Endothelial cell of umbilical vein (primary cell): ENCODE data around the gene CHMP1A. TPM values are rescaled to one million over a fixed set of nuclear protein-coding genes. Genes with fewer than 3 reads are reported as not detected.

ENCODE experiments used
- BruUV-seq: library from RNA; stranded (reverse); fragments of 400-500 nt; replicated peaks from 2 replicates; lab custom pipeline; 2021; lab: Mats Ljungman, UMichigan
- CTCF ChIA-PET: fragments of 300-600, 350-600 bp; sonication (Branson Sonifier 250); formaldehyde crosslinking; loops from one replicate; lab custom pipeline; 2021; ENCODE audit warnings: antibody characterized with exemption, inconsistent platforms; lab: Charles Lee
- POLR2A ChIA-PET: fragments of 300-600, 350-600 bp; sonication (Branson Sonifier 250); formaldehyde crosslinking; loops from one replicate; lab custom pipeline; 2021; ENCODE audit warnings: antibody characterized with exemption, inconsistent platforms; lab: Charles Lee
- DNase-seq: peaks from one replicate; pipeline ENCODE4 v3.0.0-alpha.2; 2011; ENCODE audit warnings: low read depth, low spot score
- FAIRE-seq: peaks from 2 replicates; lab custom pipeline; 2011; peaks lifted over from hg19 to GRCh38; lab: Jason Lieb, UNC
- H2AFZ ChIP-seq: 2 replicates; pipeline ENCODE4 v1.6.0; 2012; ENCODE audit warnings: low read depth, low read length, control low read depth, inconsistent platforms
- H3K27ac ChIP-seq: 2 replicates; pipeline ENCODE4 v1.5.1; 2011; ENCODE audit warnings: low read depth, mild to moderate bottlenecking, control low read depth, low read length, moderate library complexity; ENCODE audit not compliant: insufficient read depth
- H3K27me3 ChIP-seq, 2 experiments: 2 replicates each; pipeline versions ENCODE4 v1.6.0 to v1.6.1; 2011; ENCODE audit warnings: low read length in 2 of 2, mixed read lengths in 1 of 2; ENCODE audit not compliant: control insufficient read depth in 2 of 2, insufficient read depth in 2 of 2
- H3K36me3 ChIP-seq, 2 experiments: 2 replicates in 1 of 2; 3 replicates in 1 of 2; pipeline ENCODE4 v1.5.1; 2011; ENCODE audit warnings: low read length in 2 of 2, mild to moderate bottlenecking in 1 of 2, moderate library complexity in 1 of 2; ENCODE audit not compliant: control insufficient read depth in 2 of 2, insufficient read depth in 2 of 2; ENCODE audit errors: extremely low read depth in 1 of 2
- H3K4me1 ChIP-seq: 3 replicates; pipeline ENCODE4 v1.5.1; 2011; ENCODE audit warnings: mild to moderate bottlenecking, low read length; ENCODE audit not compliant: control insufficient read depth, insufficient read depth; ENCODE audit errors: extremely low read depth
- H3K4me2 ChIP-seq: 2 replicates; pipeline ENCODE4 v1.6.1; 2011; ENCODE audit warnings: low read length, control low read depth, mixed read lengths; ENCODE audit not compliant: insufficient read depth
- H3K4me3 ChIP-seq, 3 experiments: fragments of 200-600 bp in 1 of 3; sonication (generic), shearing (Covaris generic) in 1 of 3; replicated peaks in 1 of 3; 2 replicates each; pipeline ENCODE4 v1.5.1; 2011 to 2016; ENCODE audit warnings: control low read depth in 3 of 3, low read length in 3 of 3, mild to moderate bottlenecking in 2 of 3, inconsistent platforms in 1 of 3, low read depth in 1 of 3, moderate library complexity in 1 of 3; ENCODE audit not compliant: insufficient read depth in 1 of 3
- H3K79me2 ChIP-seq: 2 replicates; pipeline ENCODE4 v1.6.0; 2012; ENCODE audit warnings: low read length, inconsistent platforms; ENCODE audit not compliant: control insufficient read depth, insufficient read depth
- H3K9ac ChIP-seq: replicated peaks from 2 replicates; pipeline ENCODE3; 2011; ENCODE audit warnings: low read length, control low read depth; ENCODE audit not compliant: insufficient read depth; ENCODE audit errors: extremely low read depth
- H3K9me1 ChIP-seq: replicated peaks from 3 replicates; pipeline ENCODE4 v1.6.0; 2011; ENCODE audit warnings: mild to moderate bottlenecking, low read length; ENCODE audit not compliant: control insufficient read depth, insufficient read depth; ENCODE audit errors: extremely low read depth
- H3K9me3 ChIP-seq: replicated peaks from 2 replicates; pipeline ENCODE4 v1.5.1; 2012; ENCODE audit warnings: low read length, inconsistent platforms; ENCODE audit not compliant: control insufficient read depth, insufficient read depth
- H4K20me1 ChIP-seq: replicated peaks from 2 replicates; pipeline ENCODE3; 2011; ENCODE audit warnings: mild to moderate bottlenecking, low read length; ENCODE audit not compliant: control insufficient read depth, insufficient read depth; ENCODE audit errors: extremely low read depth
- CTCF ChIP-seq, 2 donors: IDR thresholded peaks; 1 replicate in 1 of 2; 2 replicates in 1 of 2; pipeline ENCODE4 v1.5.1; 2011; ENCODE audit warnings: low read length in 2 of 2, mild to moderate bottlenecking in 2 of 2, moderate library complexity in 2 of 2, control low read depth in 1 of 2, inconsistent platforms in 1 of 2, low read depth in 1 of 2; ENCODE audit not compliant: insufficient read depth in 1 of 2; ENCODE audit errors: extremely low read depth in 1 of 2
- EZH2 ChIP-seq: IDR thresholded peaks from 2 replicates; pipeline ENCODE4 v1.6.1; 2012; ENCODE audit warnings: borderline replicate concordance, low read depth, mild to moderate bottlenecking, moderate library complexity, low read length, inconsistent platforms; ENCODE audit not compliant: severe bottlenecking
- FOS ChIP-seq: IDR thresholded peaks from 2 replicates; pipeline ENCODE4 v1.6.1; 2011; ENCODE audit warnings: mild to moderate bottlenecking, low read length, moderate library complexity, borderline replicate concordance; ENCODE audit not compliant: insufficient read depth
- GATA2 ChIP-seq: IDR thresholded peaks from 2 replicates; pipeline ENCODE4 v1.7.0; 2011; ENCODE audit warnings: low read depth, mild to moderate bottlenecking, moderate library complexity, mixed read lengths, low read length; ENCODE audit not compliant: insufficient read length, insufficient read depth
- JUN ChIP-seq: IDR thresholded peaks from 2 replicates; pipeline ENCODE4 v1.6.1; 2011; ENCODE audit warnings: borderline replicate concordance, low read depth; ENCODE audit not compliant: insufficient read length, insufficient read depth
- MYC ChIP-seq: IDR thresholded peaks from one replicate; pipeline ENCODE4 v1.6.1; 2011; ENCODE audit warnings: mild to moderate bottlenecking, low read depth, low read length
- POLR2A ChIP-seq: IDR thresholded peaks from 2 replicates; pipeline ENCODE4 v1.6.1; 2012; ENCODE audit warnings: low read depth, mild to moderate bottlenecking, control low read depth, low read length
- POLR2AphosphoS5 ChIP-seq: IDR thresholded peaks from 2 replicates; pipeline ENCODE4 v1.6.1; 2012; ENCODE audit warnings: low read depth, mild to moderate bottlenecking, control low read depth, low read length, moderate library complexity; ENCODE audit not compliant: insufficient read depth
- dilution Hi-C: fragments of 300-500 bp; cut with MboI; formaldehyde crosslinking; loops from one replicate; pipeline ENCODE4 v1.15.0; 2019; ENCODE audit warnings: low sequenced_read_pairs; ENCODE audit not compliant: extremely low pct_ligation_motif_present
- intact Hi-C: fragments of 100-400 bp; cut with micrococcal nuclease; formaldehyde crosslinking; loops from one replicate; pipeline ENCODE4 v1.10.0; 2022
- polyA plus RNA-seq, 4 experiments: library from polyadenylated mRNA; depleted of rRNA in 3 of 4; stranded (reverse) in 3 of 4; unstranded in 1 of 4; fragments of >200 nt; gene quantifications; 2 replicates each; pipeline versions ENCODE4 v1.2.1 to v1.2.3, GENCODE V29; 2011 to 2012; ENCODE audit warnings: missing spikeins in 1 of 4
- total RNA-seq: library from RNA; stranded (reverse); gene quantifications from 2 replicates; pipeline ENCODE4 v1.2.3, GENCODE V29; 2021
- TF ChIP-seq, protein P1 (sequence below): IDR thresholded peaks from 2 replicates; pipeline ENCODE4 v1.6.1; 2011; ENCODE audit not compliant: insufficient read depth, insufficient read length

Gene CHMP1A
- total and polyA plus RNA-seq, 2 donors (not counting 3 experiments of a cell fraction or from before 2014, with no cell fraction given), result 83.9 to 101 TPM

- H3K4me3 ChIP-seq, result no peak overlapping the region
- DNase-seq, result no peak
- H4K20me1 ChIP-seq, result no peaks in the 10 kb centered on the region
- H3K79me2 ChIP-seq, result no peaks in the 10 kb centered on the region
- H3K4me1 ChIP-seq, result no peaks in the 10 kb centered on the region
- dilution Hi-C loops, result no loop called here
- BruUV-seq, result no TSS peak
- no peaks in the 10 kb centered on the region for H3K9me1 ChIP-seq
- H3K36me3 ChIP-seq, result peaks cover 0 to 18% of the 10 kb centered on the region in 2 experiments
- TF ChIP-seq MYC, result no peak
- no peak for TF ChIP-seq GATA2
- TF ChIP-seq JUN, result no peak
- TF ChIP-seq EZH2, result no peak
- TF ChIP-seq CTCF (IDR thresholded peaks at IDR 0.05; ENCODE audit: extremely low read depth in 1 of 2, insufficient read depth in 1 of 2, low read depth in 1 of 2, low read length in 2 of 2), result no peak
- TF ChIP-seq, protein P1, sequence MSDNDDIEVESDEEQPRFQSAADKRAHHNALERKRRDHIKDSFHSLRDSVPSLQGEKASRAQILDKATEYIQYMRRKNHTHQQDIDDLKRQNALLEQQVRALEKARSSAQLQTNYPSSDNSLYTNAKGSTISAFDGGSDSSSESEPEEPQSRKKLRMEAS, result no peak
- no peak for TF ChIP-seq FOS
- TF ChIP-seq POLR2AphosphoS5, result no peak
- TF ChIP-seq POLR2A, result no peak
- H3K9me3 ChIP-seq, result no peaks in the 10 kb centered on the region
- ChIA-PET POLR2A (interaction anchor here (1.1 kb wide), 1 partner anchor 79 kb away, joined by 3 read pairs; no protein-coding TSS in a partner anchor), CTCF (interaction anchor here (0.6 to 4.8 kb wide), 11 partner anchors 9 to 220 kb away, joined by 3 to 28 read pairs (median 4); partner anchors contain the start of gene CPNE7)
- no peak overlapping the region for H2AFZ ChIP-seq
- H3K27me3 ChIP-seq, result no peaks in the 10 kb centered on the region
- no peak overlapping the region for H3K4me2 ChIP-seq
- no peak for FAIRE-seq
- intact Hi-C loops, result loop anchor here (1.0 kb wide), 3 partner anchors 26 to 67 kb away; no protein-coding TSS in a partner anchor
- H3K9ac ChIP-seq, result no peak overlapping the region
- no peak overlapping the region for H3K27ac ChIP-seq
Observed at GRCh38 chr16:89641458-89642119, 15.9 kb downstream of the CHMP1A start.
